HepG2 (cell line): Measurements from ENCODE around the gene TTC39B. TPM values are rescaled to one million over a fixed set of nuclear protein-coding genes. Genes with fewer than 3 reads are reported as not detected.

Experiments used
- ATAC-seq: fragments of 200-7000 bp; cut with Tn5 transposase; 3 replicates; pipeline ENCODE4 v1.9.1; 2020; ENCODE audit warnings: mild to moderate bottlenecking, moderate library complexity
- BruUV-seq: library from RNA; stranded (reverse); fragments of 400-500 nt; replicated peaks from 2 replicates; lab custom pipeline; 2021; lab: Mats Ljungman, UMichigan
- CTCF ChIA-PET: fragments of 300-600 bp; formaldehyde crosslinking; extraction: SDS; loops from one replicate; lab custom pipeline; 2021; ENCODE audit warnings: low total read pairs, inconsistent platforms, low intra/inter-chr PET ratio; lab: Yijun Ruan, JAX
- POLR2A ChIA-PET: fragments of 350-600 bp; sonication (Branson Sonifier 250); formaldehyde crosslinking; loops from one replicate; lab custom pipeline; 2020; ENCODE audit warnings: antibody characterized with exemption, inconsistent platforms; lab: Yijun Ruan, JAX
- DNase-seq: peaks from one replicate; pipeline ENCODE4 v3.0.0-alpha.2; 2015; ENCODE audit warnings: low spot score
- FAIRE-seq: peaks from 3 replicates; lab custom pipeline; 2011; peaks lifted over from hg19 to GRCh38; lab: Jason Lieb, UNC
- H2AFZ ChIP-seq: one replicate; pipeline ENCODE4 v1.6.1; 2011; ENCODE audit warnings: low read length, inconsistent platforms
- H3K27ac ChIP-seq: fragments of 300-600 bp; 3 replicates; pipeline ENCODE4 v1.8.0; 2011; ENCODE audit warnings: mixed run types, mild to moderate bottlenecking, mixed read lengths, low read length, inconsistent platforms; ENCODE audit not compliant: insufficient read depth; ENCODE audit errors: extremely low read length
- H3K27me3 ChIP-seq, 2 experiments: fragments of 200-600 bp in 1 of 2; 2 replicates in 1 of 2; 3 replicates in 1 of 2; pipeline versions ENCODE4 v1.6.0 to v1.8.0; 2011; ENCODE audit warnings: low read length in 2 of 2, mild to moderate bottlenecking in 2 of 2, moderate library complexity in 2 of 2, inconsistent platforms in 1 of 2; ENCODE audit not compliant: insufficient read depth in 2 of 2, control insufficient read depth in 1 of 2
- H3K36me3 ChIP-seq, 2 experiments: fragments of 200-600 bp in 1 of 2; replicated peaks in 1 of 2; 2 replicates in 1 of 2; 3 replicates in 1 of 2; pipeline versions ENCODE4 v1.5.1 to v1.8.0; 2011; ENCODE audit warnings: low read length in 2 of 2, inconsistent platforms in 1 of 2; ENCODE audit not compliant: insufficient read depth in 2 of 2, control insufficient read depth in 1 of 2
- H3K4me1 ChIP-seq: 2 replicates; pipeline ENCODE4 v1.5.1; 2012; ENCODE audit warnings: low read length, inconsistent platforms; ENCODE audit not compliant: insufficient read depth
- H3K4me2 ChIP-seq: 2 replicates; pipeline ENCODE4 v1.6.0; 2011; ENCODE audit warnings: low read depth, low read length, inconsistent platforms
- H3K4me3 ChIP-seq, 3 experiments: fragments of 200-600 bp in 1 of 3; sonication (generic), shearing (Covaris generic) in 1 of 3; replicated peaks in 1 of 3; 2 replicates each; pipeline ENCODE4 v1.5.1; 2011 to 2016; ENCODE audit warnings: low read length in 3 of 3, inconsistent platforms in 2 of 3, low read depth in 2 of 3, mild to moderate bottlenecking in 2 of 3, control low read depth in 1 of 3, mixed read lengths in 1 of 3; ENCODE audit not compliant: insufficient read depth in 1 of 3
- H3K79me2 ChIP-seq: one replicate; pipeline ENCODE4 v1.6.1; 2011; ENCODE audit warnings: low read length, inconsistent platforms; ENCODE audit not compliant: insufficient read depth
- H3K9ac ChIP-seq: 2 replicates; pipeline ENCODE4 v1.6.0; 2011; ENCODE audit warnings: mild to moderate bottlenecking, low read depth, low read length, inconsistent platforms; ENCODE audit not compliant: insufficient read depth
- H3K9me3 ChIP-seq: 2 replicates; pipeline ENCODE4 v1.5.1; 2012; ENCODE audit warnings: mild to moderate bottlenecking, low read length
- H4K20me1 ChIP-seq: 2 replicates; pipeline ENCODE4 v1.6.0; 2011; ENCODE audit warnings: inconsistent platforms, mild to moderate bottlenecking, low read length, moderate library complexity; ENCODE audit not compliant: insufficient read depth
- CREM ChIP-seq, 2 experiments: sonication (generic) in 1 of 2; formaldehyde crosslinking in 1 of 2; IDR thresholded peaks; 2 replicates each; pipeline versions ENCODE4 v1.4.0 to v1.6.1; 2016 to 2020; ENCODE audit warnings: antibody characterized with exemption in 1 of 2, mild to moderate bottlenecking in 1 of 2, missing genetic modification reagents in 1 of 2
- DR1 ChIP-seq: sonication (generic); formaldehyde crosslinking; IDR thresholded peaks from 2 replicates; pipeline ENCODE4 v1.8.0; 2021; ENCODE audit warnings: mild to moderate bottlenecking, missing genetic modification reagents, inconsistent platforms
- ELF1 ChIP-seq: sonication (generic); formaldehyde crosslinking; IDR thresholded peaks from 2 replicates; pipeline ENCODE4 v1.4.0; 2020; ENCODE audit warnings: missing genetic modification reagents
- FOSL1 ChIP-seq: sonication (generic); formaldehyde crosslinking; IDR thresholded peaks from 2 replicates; pipeline ENCODE4 v1.9.0; 2021; ENCODE audit warnings: missing genetic modification reagents, borderline replicate concordance
- GZF1 ChIP-seq: sonication (generic); formaldehyde crosslinking; IDR thresholded peaks from 2 replicates; pipeline ENCODE4 v1.5.1; 2020; ENCODE audit warnings: mild to moderate bottlenecking, missing genetic modification reagents
- PRPF4 ChIP-seq: fragments of 200-400 bp; formaldehyde crosslinking; IDR thresholded peaks from 2 replicates; pipeline ENCODE4 v1.6.1; 2016; ENCODE audit warnings: low read length, low read depth; ENCODE audit not compliant: poor library complexity, severe bottlenecking
- TBP ChIP-seq: sonication (generic); formaldehyde crosslinking; IDR thresholded peaks from 2 replicates; pipeline ENCODE4 v1.5.0; 2020; ENCODE audit warnings: missing genetic modification reagents
- ZKSCAN1 ChIP-seq: fragments of 150-350 bp; IDR thresholded peaks from 2 replicates; pipeline ENCODE4 v1.6.1; 2014; ENCODE audit warnings: low read length
- ZNF616 ChIP-seq: sonication (generic); formaldehyde crosslinking; IDR thresholded peaks from 2 replicates; pipeline ENCODE4 v1.5.0; 2020; ENCODE audit warnings: low read depth, mild to moderate bottlenecking, missing genetic modification reagents
- WGBS: methylation state at CpG from one replicate; pipeline ENCODE4 v1.1.6; 2017; ENCODE audit warnings: low lambda C conversion rate; 5-methylcytosine and 5-hydroxymethylcytosine counted together
- in situ Hi-C: cut with HindIII; loops from 2 replicates; pipeline ENCODE4 v1.10.0; 2017; ENCODE audit warnings: low pct_unique_long_range_greater_than_20kb; ENCODE audit not compliant: extremely low pct_ligation_motif_present
- intact Hi-C: fragments of 100-400 bp; cut with micrococcal nuclease; formaldehyde crosslinking; loops from one replicate; pipeline ENCODE4 v1.10.0; 2022; ENCODE audit not compliant: unreplicated experiment
- polyA plus RNA-seq, 8 experiments: library from polyadenylated mRNA; depleted of rRNA in 3 of 8; stranded (reverse) in 7 of 8; unstranded in 1 of 8; fragments of >200 nt; fragmentation: Illumina TruSeq in 4 of 8; extraction: Trizol in 4 of 8; gene quantifications; 2 replicates each; pipeline versions ENCODE4 v1.2.1 to v1.2.3, GENCODE V29; 2011 to 2016; ENCODE audit warnings: low read depth in 4 of 8, missing spikeins in 1 of 8, mixed read lengths in 1 of 8; ENCODE audit not compliant: insufficient read depth in 1 of 8
- total RNA-seq, 5 experiments: library from RNA; depleted of rRNA; stranded (reverse); fragments of >200 nt; fragmentation: Illumina TruSeq; extraction: Trizol; gene quantifications; 2 replicates each; pipeline ENCODE4 v1.2.3, GENCODE V29; 2016; ENCODE audit warnings: low read depth in 1 of 5
- TF ChIP-seq, protein P1 (sequence below): IDR thresholded peaks from 2 replicates; pipeline ENCODE4 v1.6.1; 2012; ENCODE audit warnings: inconsistent platforms
- TF ChIP-seq, protein P2 (sequence below): sonication (generic); formaldehyde crosslinking; IDR thresholded peaks from 2 replicates; pipeline ENCODE4 v1.8.0; 2022; ENCODE audit warnings: missing genetic modification reagents, mild to moderate bottlenecking, inconsistent platforms, borderline replicate concordance
- TF ChIP-seq, protein P3 (sequence below): IDR thresholded peaks from 2 replicates; pipeline ENCODE4 v1.6.1; 2012; ENCODE audit warnings: low read depth, low read length, improper control_type of control experiment

Gene TTC39B
- total and polyA plus RNA-seq, 2 of the 13 experiments (the other 11 are each of a cell fraction or from before 2014, with no cell fraction given) = 14.3 to 19.4 TPM

DNA sequence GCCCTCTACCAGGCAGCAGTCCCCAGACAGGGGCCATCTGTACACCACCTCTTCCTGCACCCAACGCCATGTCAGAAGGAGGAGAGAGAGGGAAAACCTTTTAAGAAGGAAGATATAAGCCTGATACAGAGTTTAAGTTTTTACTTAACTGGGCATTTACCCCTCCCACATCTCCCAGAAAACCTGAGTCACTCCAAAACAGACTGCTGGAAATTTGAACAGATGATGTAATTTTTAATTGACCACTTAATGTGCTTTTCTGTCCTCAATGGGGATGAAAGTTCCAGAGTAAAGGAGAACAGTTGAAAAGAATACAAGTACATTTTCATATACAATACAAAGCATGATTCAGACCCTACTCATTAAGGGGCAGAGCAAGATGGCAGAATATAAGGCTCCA is 63.9 kb downstream of the TTC39B start:
- Histone ChIP-seq H3K36me3 (no peaks in the 10 kb centered on the region; a peak in 1 of 5 replicates), H3K4me2 (no peak overlapping the region), H3K79me2 (peaks cover 16% of the 10 kb centered on the region), H3K27me3 (no peaks in the 10 kb centered on the region), H3K4me3 (no peak overlapping the region), H4K20me1 (no peaks in the 10 kb centered on the region), H3K27ac (no peak overlapping the region), H2AFZ (no peak overlapping the region), H3K9me3 (peaks cover 1% of the 10 kb centered on the region; the same call in 1 of the 2 replicates), H3K9ac (no peak overlapping the region), H3K4me1 (peaks cover 10% of the 10 kb centered on the region; the same call in 1 of the 2 replicates)
- ChIA-PET POLR2A (no interaction called here), CTCF (no interaction called here)
- no TSS peak for BruUV-seq
- ATAC-seq (no peak), FAIRE-seq (no peak), DNase-seq (no peak)
- in situ Hi-C loops = no loop called here
- no peak for TF ChIP-seq FOSL1
- TF ChIP-seq ELF1 (CRISPR knock-in tag) = no peak
- TF ChIP-seq, protein P1, sequence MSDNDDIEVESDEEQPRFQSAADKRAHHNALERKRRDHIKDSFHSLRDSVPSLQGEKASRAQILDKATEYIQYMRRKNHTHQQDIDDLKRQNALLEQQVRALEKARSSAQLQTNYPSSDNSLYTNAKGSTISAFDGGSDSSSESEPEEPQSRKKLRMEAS = no peak
- no peak for TF ChIP-seq GZF1 (CRISPR knock-in tag)
- no peak for TF ChIP-seq ZNF616 (CRISPR knock-in tag)
- TF ChIP-seq ZKSCAN1 = no peak
- TF ChIP-seq, protein P2, sequence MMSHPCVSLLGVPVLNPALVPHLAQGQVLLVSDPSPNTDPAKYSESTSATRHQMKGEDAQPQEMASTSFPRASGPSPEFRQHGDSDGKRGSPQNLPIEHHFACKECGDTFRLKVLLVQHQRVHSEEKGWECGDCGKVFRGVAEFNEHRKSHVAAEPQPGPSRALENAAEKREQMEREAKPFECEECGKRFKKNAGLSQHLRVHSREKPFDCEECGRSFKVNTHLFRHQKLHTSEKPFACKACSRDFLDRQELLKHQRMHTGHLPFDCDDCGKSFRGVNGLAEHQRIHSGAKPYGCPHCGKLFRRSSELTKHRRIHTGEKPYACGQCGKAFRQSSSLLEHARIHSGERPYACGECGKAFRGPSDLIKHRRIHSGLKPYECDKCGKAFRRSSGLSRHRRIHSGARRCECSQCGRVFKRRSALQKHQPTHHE (CRISPR knock-in tag) = no peak
- TF ChIP-seq DR1 (CRISPR knock-in tag) = no peak
- TF ChIP-seq PRPF4 = no peak
- no peak for TF ChIP-seq CREM (IDR thresholded peaks at IDR 0.05)
- TF ChIP-seq CREM (CRISPR knock-in tag; IDR thresholded peaks at IDR 0.05) = no peak
- TF ChIP-seq, protein P3, sequence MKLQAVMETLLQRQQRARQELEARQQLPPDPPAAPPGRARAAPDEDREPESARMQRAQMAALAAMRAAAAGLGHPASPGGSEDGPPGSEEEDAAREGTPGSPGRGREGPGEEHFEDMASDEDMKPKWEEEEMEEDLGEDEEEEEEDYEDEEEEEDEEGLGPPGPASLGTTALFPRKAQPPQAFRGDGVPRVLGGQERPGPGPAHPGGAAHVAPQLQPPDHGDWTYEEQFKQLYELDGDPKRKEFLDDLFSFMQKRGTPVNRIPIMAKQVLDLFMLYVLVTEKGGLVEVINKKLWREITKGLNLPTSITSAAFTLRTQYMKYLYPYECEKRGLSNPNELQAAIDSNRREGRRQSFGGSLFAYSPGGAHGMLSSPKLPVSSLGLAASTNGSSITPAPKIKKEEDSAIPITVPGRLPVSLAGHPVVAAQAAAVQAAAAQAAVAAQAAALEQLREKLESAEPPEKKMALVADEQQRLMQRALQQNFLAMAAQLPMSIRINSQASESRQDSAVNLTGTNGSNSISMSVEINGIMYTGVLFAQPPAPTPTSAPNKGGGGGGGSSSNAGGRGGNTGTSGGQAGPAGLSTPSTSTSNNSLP = no peak
- no peak for TF ChIP-seq TBP (CRISPR knock-in tag)
- intact Hi-C loops = no loop called here
- WGBS = 100% methylated on average over 1 of the region's 1 CpG
